Motor neuron (in vitro differentiated cells): Measurements from ENCODE around the gene WDR7. TPM values are rescaled to one million over a fixed set of nuclear protein-coding genes. Genes with fewer than 3 reads are reported as not detected.

Source experiments
- ATAC-seq, 8 experiments: fragments of 200-7000 bp; cut with Tn5 transposase; replicated peaks in 6 of 8; 2 replicates each; pipeline ENCODE4 v1.8.0; 2021; ENCODE audit warnings: mild to moderate bottlenecking in 8 of 8, moderate library complexity in 8 of 8
- H3K27ac ChIP-seq, 2 donors: fragments of 250-450 bp; sonication (Bioruptor Pico); 2 replicates each; pipeline ENCODE4 v1.9.0; 2021; ENCODE audit warnings: antibody characterized with exemption in 2 of 2, mild to moderate bottlenecking in 2 of 2, moderate library complexity in 1 of 2
- H3K4me1 ChIP-seq, 2 donors: fragments of 250-450 bp; sonication (Bioruptor Pico); replicated peaks in 1 of 2; 2 replicates each; pipeline ENCODE4 v1.6.1; 2021; ENCODE audit warnings: antibody characterized with exemption in 2 of 2, mild to moderate bottlenecking in 2 of 2, moderate library complexity in 1 of 2
- H3K4me3 ChIP-seq, 5 donors: fragments of 250-450 bp; sonication (Bioruptor Pico); 2 replicates each; pipeline ENCODE4 v1.9.0; 2021; ENCODE audit warnings: antibody characterized with exemption in 5 of 5, mild to moderate bottlenecking in 5 of 5, moderate library complexity in 4 of 5
- WGBS, 10 experiments: fragments of 450-650 bp; shearing (Covaris generic); methylation state at CpG; one replicate each; pipeline ENCODE4 v1.0.0; 2022; 5-methylcytosine and 5-hydroxymethylcytosine counted together
- in situ Hi-C, 9 experiments: fragments of 400-800 bp; cut with MboI; loops; one replicate each; pipeline ENCODE4 v1.15.0; 2021; ENCODE audit warnings: low sequenced_read_pairs in 9 of 9, low pct_unique_long_range_greater_than_20kb in 2 of 9; ENCODE audit not compliant: unreplicated experiment in 9 of 9
- total RNA-seq, 8 experiments: library from RNA; unstranded; fragments of 300-600 nt; gene quantifications; 2 replicates each; pipeline versions ENCODE4 v1.2.3 to v1.2.4, GENCODE V29; 2022

The WDR7 gene
- total RNA-seq, 8 experiments from 2014 or later = 12.2 to 24.5 (median 19.2) TPM

- WGBS, 10 experiments = 72 to 100% (median 90%) methylated on average over 1 to 5 of the region's 5 CpGs; no CpG with 5 or more reads in 1 of the 10 experiments
- no peak for ATAC-seq
- Histone ChIP-seq H3K4me3 (no peak overlapping the region), H3K27ac (no peak overlapping the region), H3K4me1 (peaks cover 14 to 43% of the 10 kb centered on the region in 2 donors)
- in situ Hi-C loops = no loop called here
Observed at GRCh38 chr18:57030417-57030816, 379.3 kb downstream of the WDR7 start.

- 83 to 100% (median 90%) methylated on average over 1 to 2 of the region's 2 CpGs; no CpG with 5 or more reads in 3 of the 10 experiments for WGBS, 10 experiments
- no peak overlapping the region for H3K27ac ChIP-seq
- peaks cover 0 to 10% of the 10 kb centered on the region in 2 donors for H3K4me1 ChIP-seq
- no peak for ATAC-seq
- in situ Hi-C loops = no loop called here
- H3K4me3 ChIP-seq = no peak overlapping the region
Observed at GRCh38 chr18:57035590-57035989, 384.4 kb downstream of the WDR7 start.

- ATAC-seq = peak in 3 of 8 experiments; percentile 38 to 70 (median 65)
- peaks cover 0 to 2% of the 10 kb centered on the region in 2 donors for H3K4me1 ChIP-seq
- WGBS, 10 experiments = 0 to 83% (median 58%) methylated on average over 1 to 5 of the region's 6 CpGs; no CpG with 5 or more reads in 3 of the 10 experiments
- in situ Hi-C loops = no loop called here
- no peak overlapping the region for H3K27ac ChIP-seq
- no peak overlapping the region for H3K4me3 ChIP-seq
Observed at GRCh38 chr18:57038395-57038794, 387.2 kb downstream of the WDR7 start.

GRCh38 chr18:57040175-57040574 is 389.0 kb downstream of the WDR7 start:
- in situ Hi-C loops = no loop called here
- no peak overlapping the region for H3K27ac ChIP-seq
- WGBS, 10 experiments = 29 to 82% methylated on average over 1 to 3 of the region's 3 CpGs; no CpG with 5 or more reads in 8 of the 10 experiments
- H3K4me1 ChIP-seq = peaks cover 0 to 2% of the 10 kb centered on the region in 2 donors
- H3K4me3 ChIP-seq = no peak overlapping the region
- ATAC-seq = peak in 1 of 8 experiments; percentile 27

GRCh38 chr18:57043241-57043640 is 392.1 kb downstream of the WDR7 start:
- no peak for ATAC-seq
- Histone ChIP-seq H3K27ac (no peak overlapping the region), H3K4me1 (peaks cover 3% of the 10 kb centered on the region in 2 donors), H3K4me3 (no peak overlapping the region)
- WGBS, 10 experiments = 0 to 100% (median 100%) methylated on average over 1 to 3 of the region's 3 CpGs; no CpG with 5 or more reads in 3 of the 10 experiments
- in situ Hi-C loops = no loop called here

- peaks cover 36 to 46% of the 10 kb centered on the region in 2 donors for H3K4me1 ChIP-seq
- 30 to 71% (median 50%) methylated on average over 2 to 7 of the region's 9 CpGs; no CpG with 5 or more reads in 2 of the 10 experiments for WGBS, 10 experiments
- H3K4me3 ChIP-seq = no peak overlapping the region
- in situ Hi-C loops = no loop called here
- peak overlapping the region; percentile 51 to 77 for H3K27ac ChIP-seq
- ATAC-seq = peak in 3 of 8 experiments; percentile 18 to 24 (median 21)
Observed at GRCh38 chr18:57048351-57048750, 397.2 kb downstream of the WDR7 start.

- WGBS, 10 experiments = 20 to 80% (median 20%) methylated on average over 1 to 2 of the region's 9 CpGs; no CpG with 5 or more reads in 7 of the 10 experiments
- Histone ChIP-seq H3K4me3 (no peak overlapping the region), H3K27ac (peak overlapping the region; percentile 51 to 77), H3K4me1 (peaks cover 36 to 46% of the 10 kb centered on the region in 2 donors)
- in situ Hi-C loops = no loop called here
- peak in 4 of 8 experiments; percentile 2 to 53 (median 36) for ATAC-seq
Observed at GRCh38 chr18:57048859-57049258, 397.7 kb downstream of the WDR7 start.

- 62 to 100% (median 95%) methylated on average over 1 to 3 of the region's 6 CpGs; no CpG with 5 or more reads in 5 of the 10 experiments for WGBS, 10 experiments
- ATAC-seq = no peak
- H3K4me3 ChIP-seq = no peak overlapping the region
- no peak overlapping the region for H3K27ac ChIP-seq
- in situ Hi-C loops = no loop called here
- H3K4me1 ChIP-seq = peaks cover 36 to 46% of the 10 kb centered on the region in 2 donors
Observed at GRCh38 chr18:57050310-57050949, 399.3 kb downstream of the WDR7 start.

GRCh38 chr18:57051021-57051656 is 400.0 kb downstream of the WDR7 start:
- in situ Hi-C loops = no loop called here
- Histone ChIP-seq H3K4me1 (peaks cover 36 to 46% of the 10 kb centered on the region in 2 donors), H3K4me3 (no peak overlapping the region), H3K27ac (no peak overlapping the region)
- 0 to 56% methylated on average over 1 to 2 of the region's 3 CpGs; no CpG with 5 or more reads in 8 of the 10 experiments for WGBS, 10 experiments
- peak in 3 of 8 experiments; percentile 69 to 89 (median 79) for ATAC-seq

- H3K4me3 ChIP-seq = no peak overlapping the region
- H3K27ac ChIP-seq = no peak overlapping the region
- peak in 7 of 8 experiments; percentile 41 to 62 (median 51) for ATAC-seq
- 30 to 100% (median 90%) methylated on average over 1 to 2 of the region's 4 CpGs; no CpG with 5 or more reads in 7 of the 10 experiments for WGBS, 10 experiments
- H3K4me1 ChIP-seq = peaks cover 36 to 46% of the 10 kb centered on the region in 2 donors
- in situ Hi-C loops = no loop called here
Observed at GRCh38 chr18:57051657-57052044, 400.5 kb downstream of the WDR7 start.

- in situ Hi-C loops = no loop called here
- Histone ChIP-seq H3K27ac (peak overlapping the region in 1 of 2 donors; percentile 60), H3K4me1 (peaks cover 36 to 46% of the 10 kb centered on the region in 2 donors), H3K4me3 (no peak overlapping the region)
- 0 to 95% (median 84%) methylated on average over 1 to 3 of the region's 4 CpGs; no CpG with 5 or more reads in 4 of the 10 experiments for WGBS, 10 experiments
- peak in 2 of 8 experiments; percentile 5 to 32 for ATAC-seq
Observed at GRCh38 chr18:57052173-57052572, 401.0 kb downstream of the WDR7 start.

- peak in 4 of 8 experiments; percentile 42 to 61 (median 44) for ATAC-seq
- H3K27ac ChIP-seq = peak overlapping the region in 1 of 2 donors; percentile 60
- in situ Hi-C loops = no loop called here
- peaks cover 36 to 46% of the 10 kb centered on the region in 2 donors for H3K4me1 ChIP-seq
- no peak overlapping the region for H3K4me3 ChIP-seq
- 40 to 73% (median 69%) methylated on average over 1 to 3 of the region's 5 CpGs; no CpG with 5 or more reads in 6 of the 10 experiments for WGBS, 10 experiments
Observed at GRCh38 chr18:57052759-57053158, 401.6 kb downstream of the WDR7 start.

- in situ Hi-C loops = no loop called here
- H3K4me3 ChIP-seq = no peak overlapping the region
- ATAC-seq = no peak
- WGBS, 10 experiments = 46 to 100% (median 95%) methylated on average over 1 to 3 of the region's 3 CpGs; no CpG with 5 or more reads in 1 of the 10 experiments
- peaks cover 20 to 27% of the 10 kb centered on the region in 2 donors for H3K4me1 ChIP-seq
- H3K27ac ChIP-seq = no peak overlapping the region
Observed at GRCh38 chr18:57054891-57055290, 403.7 kb downstream of the WDR7 start.
